Measurements from ENCODE around the gene SRSF9. TPM values are rescaled to one million over a fixed set of nuclear protein-coding genes. Genes with fewer than 3 reads are reported as not detected.
A peak's percentile ranks its signal among the peaks of the same experiment; 100 is the strongest.

The SRSF9 gene
- total RNA-seq, 1 experiment from 2014 or later = 231 TPM

DNA sequence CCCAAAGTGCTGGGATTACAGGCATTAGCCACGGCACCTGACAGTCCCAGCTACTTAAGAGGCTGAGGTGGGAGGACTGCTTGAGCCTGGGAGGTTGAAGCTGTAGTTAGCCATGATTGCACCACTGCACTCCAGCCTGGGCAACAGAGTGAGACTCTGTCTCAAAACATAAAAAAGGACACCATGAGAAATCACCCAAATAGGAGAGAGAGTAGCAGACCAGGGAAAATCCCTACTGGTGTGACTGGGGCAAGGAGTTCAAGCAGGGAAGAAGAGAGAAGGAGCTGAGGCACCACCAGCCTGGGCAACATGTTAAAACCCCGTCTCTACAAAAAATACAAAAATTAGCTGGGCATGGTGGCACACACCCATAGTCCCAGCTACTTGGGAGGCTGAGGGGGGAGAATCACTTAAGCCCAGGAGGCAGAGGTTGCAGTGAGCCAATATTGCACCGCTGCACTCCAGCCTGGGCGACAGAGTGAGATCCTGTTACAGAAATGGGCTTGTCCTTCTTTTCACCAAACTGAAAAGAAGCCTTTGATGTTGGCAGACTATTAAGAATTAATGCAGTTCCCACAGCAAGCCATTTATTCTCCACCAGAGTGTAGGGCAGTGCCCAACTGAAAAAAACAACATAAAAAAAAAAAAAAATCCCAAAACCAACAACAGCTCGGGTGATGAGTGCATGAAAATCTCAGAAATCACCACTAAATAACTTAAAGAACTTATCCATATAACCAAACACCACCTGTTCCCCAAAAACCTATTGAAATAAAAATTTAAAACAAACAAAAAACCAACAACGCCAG, 4.5 kb upstream of the SRSF9 start:
- peaks cover 46% of the 10 kb centered on the region for H3K79me2 ChIP-seq (ENCODE audit: low read depth)
- H3K4me1 ChIP-seq (replicated peaks; ENCODE audit: insufficient read depth) = peaks cover 54% of the 10 kb centered on the region
- BruUV-seq (replicated peaks) = no TSS peak
- H3K4me3 ChIP-seq = peak overlapping the region; percentile 18; the same call in 1 of the 2 replicates
- no peaks in the 10 kb centered on the region for H3K9me3 ChIP-seq (ENCODE audit: insufficient read depth, low read depth)
- H4K20me1 ChIP-seq (ENCODE audit: insufficient read depth) = no peaks in the 10 kb centered on the region
- no peaks in the 10 kb centered on the region for H3K36me3 ChIP-seq (ENCODE audit: low read depth)
- ChIA-PET CTCF (interaction anchor here (0.5 to 1.2 kb wide), 5 partner anchors 21 to 351 kb away, joined by 3 to 5 read pairs (median 4); partner anchors contain the start of genes DYNLL1 and RPLP0), POLR2A (ENCODE audit: unreplicated experiment) (interaction anchor here (0.5 to 1.2 kb wide), 9 partner anchors 15 to 605 kb away, joined by 3 to 26 read pairs (median 5); partner anchors contain the start of genes DYNLL1 and POP5)
- no peak for TF ChIP-seq EZH2 (IDR thresholded peaks at IDR 0.05; ENCODE audit: low read depth)
- TF ChIP-seq, protein P1, sequence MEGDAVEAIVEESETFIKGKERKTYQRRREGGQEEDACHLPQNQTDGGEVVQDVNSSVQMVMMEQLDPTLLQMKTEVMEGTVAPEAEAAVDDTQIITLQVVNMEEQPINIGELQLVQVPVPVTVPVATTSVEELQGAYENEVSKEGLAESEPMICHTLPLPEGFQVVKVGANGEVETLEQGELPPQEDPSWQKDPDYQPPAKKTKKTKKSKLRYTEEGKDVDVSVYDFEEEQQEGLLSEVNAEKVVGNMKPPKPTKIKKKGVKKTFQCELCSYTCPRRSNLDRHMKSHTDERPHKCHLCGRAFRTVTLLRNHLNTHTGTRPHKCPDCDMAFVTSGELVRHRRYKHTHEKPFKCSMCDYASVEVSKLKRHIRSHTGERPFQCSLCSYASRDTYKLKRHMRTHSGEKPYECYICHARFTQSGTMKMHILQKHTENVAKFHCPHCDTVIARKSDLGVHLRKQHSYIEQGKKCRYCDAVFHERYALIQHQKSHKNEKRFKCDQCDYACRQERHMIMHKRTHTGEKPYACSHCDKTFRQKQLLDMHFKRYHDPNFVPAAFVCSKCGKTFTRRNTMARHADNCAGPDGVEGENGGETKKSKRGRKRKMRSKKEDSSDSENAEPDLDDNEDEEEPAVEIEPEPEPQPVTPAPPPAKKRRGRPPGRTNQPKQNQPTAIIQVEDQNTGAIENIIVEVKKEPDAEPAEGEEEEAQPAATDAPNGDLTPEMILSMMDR (conservative IDR thresholded peaks at IDR 0.05) = no peak
- peak in 1 of 2 experiments; percentile 65 for DNase-seq
- peak overlapping the region; percentile 65 for H3K4me2 ChIP-seq
- intact Hi-C loops (cut with micrococcal nuclease; ENCODE audit: unreplicated experiment) = loop anchor here (1.0 to 2.0 kb wide), 2 partner anchors 21 to 60 kb away; partner anchors contain the start of gene RNF10
- H2AFZ ChIP-seq = no peak overlapping the region
- peak overlapping the region; percentile 84 for H3K27ac ChIP-seq
- no peaks in the 10 kb centered on the region for H3K27me3 ChIP-seq (ENCODE audit: insufficient read depth, low read depth)
- peaks cover 30% of the 10 kb centered on the region for H3F3A ChIP-seq (ENCODE audit: insufficient read depth, low read depth)
- H3K9me2 ChIP-seq (ENCODE audit: insufficient read depth) = no peaks in the 10 kb centered on the region

- no TSS peak for BruUV-seq (replicated peaks)
- H2AFZ ChIP-seq = no peak overlapping the region
- peaks cover 31% of the 10 kb centered on the region for H3F3A ChIP-seq (ENCODE audit: insufficient read depth, low read depth)
- H3K36me3 ChIP-seq (ENCODE audit: low read depth) = no peaks in the 10 kb centered on the region; the same call in 1 of the 2 replicates
- peak overlapping the region; percentile 65; the same call in 1 of the 2 replicates for H3K4me2 ChIP-seq
- no peaks in the 10 kb centered on the region for H3K27me3 ChIP-seq (ENCODE audit: insufficient read depth, low read depth)
- peak overlapping the region; percentile 84 for H3K27ac ChIP-seq
- POLR2A ChIA-PET (ENCODE audit: unreplicated experiment) = interaction anchor here (0.6 kb wide), 1 partner anchor 155 kb away, joined by 6 read pairs; no protein-coding TSS in a partner anchor
- H3K9me3 ChIP-seq (ENCODE audit: insufficient read depth, low read depth) = no peaks in the 10 kb centered on the region
- H3K9me2 ChIP-seq (ENCODE audit: insufficient read depth) = no peaks in the 10 kb centered on the region
- no peak overlapping the region for H3K4me3 ChIP-seq
- CTCF ChIA-PET = interaction anchor here (1.1 kb wide), 1 partner anchor 23 kb away, joined by 4 read pairs; no protein-coding TSS in a partner anchor
- peaks cover 61% of the 10 kb centered on the region for H3K79me2 ChIP-seq (ENCODE audit: low read depth)
- TF ChIP-seq EZH2 (IDR thresholded peaks at IDR 0.05; ENCODE audit: low read depth) = no peak
- TF ChIP-seq, protein P1 (conservative IDR thresholded peaks at IDR 0.05) = no peak
- H3K4me1 ChIP-seq (replicated peaks; ENCODE audit: insufficient read depth) = peaks cover 60% of the 10 kb centered on the region
- intact Hi-C loops (cut with micrococcal nuclease; ENCODE audit: unreplicated experiment) = no loop called here
- DNase-seq = no peak
- peaks cover 8% of the 10 kb centered on the region for H4K20me1 ChIP-seq (ENCODE audit: insufficient read depth)
Measured at GRCh38 chr12:120472521-120472920, 3.0 kb upstream of the SRSF9 start.

- Histone ChIP-seq H3K27ac (no peak overlapping the region), H3F3A (ENCODE audit: insufficient read depth, low read depth) (peaks cover 44% of the 10 kb centered on the region), H3K9me2 (ENCODE audit: insufficient read depth) (no peaks in the 10 kb centered on the region), H3K4me3 (peak overlapping the region; percentile 77), H2AFZ (peak overlapping the region; percentile 94), H3K4me2 (peak overlapping the region; percentile 94), H3K4me1 (replicated peaks; ENCODE audit: insufficient read depth) (peaks cover 58% of the 10 kb centered on the region), H3K9me3 (ENCODE audit: insufficient read depth, low read depth) (no peaks in the 10 kb centered on the region), H3K79me2 (ENCODE audit: low read depth) (peaks cover 79% of the 10 kb centered on the region), H3K27me3 (ENCODE audit: insufficient read depth, low read depth) (no peaks in the 10 kb centered on the region), H3K36me3 (ENCODE audit: low read depth) (peaks cover 10% of the 10 kb centered on the region; the same call in 1 of the 2 replicates), H4K20me1 (ENCODE audit: insufficient read depth) (peaks cover 31% of the 10 kb centered on the region)
- intact Hi-C loops (cut with micrococcal nuclease; ENCODE audit: unreplicated experiment) = no loop called here
- DNase-seq = peak in 1 of 2 experiments; percentile 12
- TF ChIP-seq EZH2 (IDR thresholded peaks at IDR 0.05; ENCODE audit: low read depth) = no peak
- TF ChIP-seq, protein P1 (conservative IDR thresholded peaks at IDR 0.05) = no peak
- ChIA-PET POLR2A (ENCODE audit: unreplicated experiment) (interaction anchor here (1.0 kb wide), 1 partner anchor 179 kb away, joined by 6 read pairs; no protein-coding TSS in a partner anchor), CTCF (interaction anchor here (0.5 to 0.7 kb wide), 3 partner anchors 27 to 353 kb away, joined by 5 to 12 read pairs (median 8); partner anchors contain the start of gene RAB35)
- no TSS peak for BruUV-seq (replicated peaks)
Measured at GRCh38 chr12:120470150-120470784, 719 bp upstream of the SRSF9 start.

All from PC-9 (cell line).